ENCODE results near the gene ZFHX3. TPM values are rescaled to one million over a fixed set of nuclear protein-coding genes. Genes with fewer than 3 reads are reported as not detected.

Gene ZFHX3
- total RNA-seq, 1 experiment from 2014 or later, result 2.2 TPM

- DNase-seq (ENCODE audit: low read depth, low spot score), result no peak
- in situ Hi-C loops (cut with HindIII; ENCODE audit: low pct_unique_long_range_greater_than_20kb, low sequenced_read_pairs), result no loop called here
Measured at GRCh38 chr16:72833482-72833881, 214.4 kb downstream of the ZFHX3 start.

- in situ Hi-C loops (cut with HindIII; ENCODE audit: low pct_unique_long_range_greater_than_20kb, low sequenced_read_pairs), result no loop called here
- DNase-seq (ENCODE audit: low read depth, low spot score), result peak; percentile 74
Measured at GRCh38 chr16:72832621-72833248, 215.2 kb downstream of the ZFHX3 start.

GRCh38 chr16:72829846-72830775 lies 217.8 kb downstream of the ZFHX3 start:
- no peak for DNase-seq (ENCODE audit: low read depth, low spot score)

GRCh38 chr16:72827866-72828265 lies 220.1 kb downstream of the ZFHX3 start:
- no peak for DNase-seq (ENCODE audit: low read depth, low spot score)
- in situ Hi-C loops (cut with HindIII; ENCODE audit: low pct_unique_long_range_greater_than_20kb, low sequenced_read_pairs), result no loop called here

More at GRCh38 chr16:72829846-72830775, 217.8 kb downstream of the ZFHX3 start:
- in situ Hi-C loops (cut with HindIII; ENCODE audit: low pct_unique_long_range_greater_than_20kb, low sequenced_read_pairs), result no loop called here

- in situ Hi-C loops (cut with HindIII; ENCODE audit: low pct_unique_long_range_greater_than_20kb, low sequenced_read_pairs), result no loop called here
- DNase-seq (ENCODE audit: low read depth, low spot score), result no peak
Measured at GRCh38 chr16:72825912-72826621, 221.9 kb downstream of the ZFHX3 start.

- in situ Hi-C loops (cut with HindIII; ENCODE audit: low pct_unique_long_range_greater_than_20kb, low sequenced_read_pairs), result no loop called here
- peak; percentile 85 for DNase-seq (ENCODE audit: low read depth, low spot score)
Measured at GRCh38 chr16:72824761-72825160, 223.2 kb downstream of the ZFHX3 start.

- DNase-seq (ENCODE audit: low read depth, low spot score), result no peak
- in situ Hi-C loops (cut with HindIII; ENCODE audit: low pct_unique_long_range_greater_than_20kb, low sequenced_read_pairs), result no loop called here
Measured at GRCh38 chr16:72824027-72824426, 223.9 kb downstream of the ZFHX3 start.

GRCh38 chr16:72821185-72821950 lies 226.6 kb downstream of the ZFHX3 start:
- DNase-seq (ENCODE audit: low read depth, low spot score), result no peak
- in situ Hi-C loops (cut with HindIII; ENCODE audit: low pct_unique_long_range_greater_than_20kb, low sequenced_read_pairs), result no loop called here

GRCh38 chr16:72819345-72819744 lies 228.6 kb downstream of the ZFHX3 start:
- in situ Hi-C loops (cut with HindIII; ENCODE audit: low pct_unique_long_range_greater_than_20kb, low sequenced_read_pairs), result no loop called here
- DNase-seq (ENCODE audit: low read depth, low spot score), result no peak

- in situ Hi-C loops (cut with HindIII; ENCODE audit: low pct_unique_long_range_greater_than_20kb, low sequenced_read_pairs), result no loop called here
- DNase-seq (ENCODE audit: low read depth, low spot score), result peak; percentile 31
Measured at GRCh38 chr16:72818236-72818845, 229.6 kb downstream of the ZFHX3 start.

GRCh38 chr16:72815348-72816318 lies 232.3 kb downstream of the ZFHX3 start:
- no peak for DNase-seq (ENCODE audit: low read depth, low spot score)
- in situ Hi-C loops (cut with HindIII; ENCODE audit: low pct_unique_long_range_greater_than_20kb, low sequenced_read_pairs), result no loop called here

DNA sequence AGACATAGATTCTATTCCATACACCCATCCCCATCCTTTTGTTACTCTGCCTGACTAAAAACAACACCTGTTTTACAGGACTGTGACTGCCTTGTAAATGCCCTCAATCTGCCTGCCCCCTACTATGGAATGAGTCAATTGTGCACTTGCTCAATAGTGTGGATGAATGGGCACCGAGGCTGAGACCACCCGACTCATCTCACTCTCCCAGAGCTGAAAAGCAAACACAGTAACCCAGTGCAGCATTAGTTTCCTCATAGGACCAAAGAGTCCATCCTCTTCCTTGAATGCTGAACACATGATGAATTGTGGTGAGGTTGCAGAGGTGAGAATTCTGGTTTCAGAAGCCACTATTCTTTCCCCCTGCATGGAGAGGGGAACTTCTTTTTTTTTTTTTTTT lies 233.7 kb downstream of the ZFHX3 start:
- DNase-seq (ENCODE audit: low read depth, low spot score), result no peak
- in situ Hi-C loops (cut with HindIII; ENCODE audit: low pct_unique_long_range_greater_than_20kb, low sequenced_read_pairs), result no loop called here

GRCh38 chr16:72812672-72813071 lies 235.3 kb downstream of the ZFHX3 start:
- no peak for DNase-seq (ENCODE audit: low read depth, low spot score)
- in situ Hi-C loops (cut with HindIII; ENCODE audit: low pct_unique_long_range_greater_than_20kb, low sequenced_read_pairs), result no loop called here

DNA sequence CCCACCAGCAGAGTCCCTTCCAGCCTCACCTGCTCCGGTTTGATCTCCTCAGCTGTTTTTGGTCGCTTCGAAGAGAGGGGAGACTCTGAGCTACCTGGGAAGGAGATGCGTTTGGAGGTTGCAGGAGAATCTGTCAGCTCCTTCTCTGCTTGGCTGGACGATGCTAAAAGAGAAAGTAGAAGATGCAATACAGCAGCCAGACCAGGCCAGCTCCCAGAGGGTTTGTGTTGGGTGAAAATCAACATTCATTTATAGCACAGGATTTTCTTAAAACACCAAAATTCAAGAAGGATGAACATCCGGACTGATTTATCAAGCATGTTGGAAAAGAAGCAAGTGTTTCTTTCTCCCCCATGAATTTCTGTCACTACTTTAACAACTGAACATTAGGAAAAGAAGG lies 236.1 kb downstream of the ZFHX3 start:
- no peak for DNase-seq (ENCODE audit: low read depth, low spot score)
- in situ Hi-C loops (cut with HindIII; ENCODE audit: low pct_unique_long_range_greater_than_20kb, low sequenced_read_pairs), result no loop called here

- in situ Hi-C loops (cut with HindIII; ENCODE audit: low pct_unique_long_range_greater_than_20kb, low sequenced_read_pairs), result no loop called here
- DNase-seq (ENCODE audit: low read depth, low spot score), result no peak
Measured at GRCh38 chr16:72811188-72811720, 236.7 kb downstream of the ZFHX3 start.

DNA sequence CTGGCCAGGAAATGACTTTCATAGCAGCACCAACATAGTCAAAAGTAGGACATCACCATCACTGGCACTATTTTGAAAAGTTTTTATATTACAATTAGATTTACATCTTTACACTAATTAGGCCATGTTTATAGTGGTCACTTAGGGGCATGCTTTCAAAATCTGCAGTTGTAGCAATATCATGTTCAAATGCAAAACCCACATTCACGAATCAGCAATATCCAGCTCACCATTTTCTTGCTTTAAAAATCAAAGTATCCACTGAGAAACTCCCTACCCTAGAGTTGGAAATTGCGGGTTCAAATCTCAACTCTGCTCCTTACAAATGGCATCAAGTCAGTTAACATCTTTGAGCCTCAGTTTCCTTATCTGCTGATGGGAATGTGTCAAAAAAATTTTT lies 237.4 kb downstream of the ZFHX3 start:
- in situ Hi-C loops (cut with HindIII; ENCODE audit: low pct_unique_long_range_greater_than_20kb, low sequenced_read_pairs), result no loop called here
- no peak for DNase-seq (ENCODE audit: low read depth, low spot score)

Measured in SK-MEL-5 (cell line).